Brain pericyte (primary cell): ENCODE results near the gene TEX22.

Experiments used
- DNase-seq: peaks from one replicate; pipeline ENCODE4 v3.0.0-alpha.2; 2012; ENCODE audit warnings: low read depth, low spot score

The TEX22 gene

GRCh38 chr14:105384041-105384557 lies 14.2 kb upstream of the TEX22 start:
- no peak for DNase-seq

- DNase-seq: no peak
Measured at GRCh38 chr14:105384605-105385321, 13.6 kb upstream of the TEX22 start.

GRCh38 chr14:105385322-105385637 lies 13.1 kb upstream of the TEX22 start:
- no peak for DNase-seq

GRCh38 chr14:105385698-105386365 lies 12.5 kb upstream of the TEX22 start:
- DNase-seq: no peak

- no peak for DNase-seq
Measured at GRCh38 chr14:105386581-105387529, 11.5 kb upstream of the TEX22 start.

GRCh38 chr14:105387530-105387922 lies 10.8 kb upstream of the TEX22 start:
- no peak for DNase-seq

- no peak for DNase-seq
Measured at GRCh38 chr14:105388110-105388951, 10.0 kb upstream of the TEX22 start.

GRCh38 chr14:105388976-105389375 lies 9.4 kb upstream of the TEX22 start:
- no peak for DNase-seq

GRCh38 chr14:105389534-105389933 lies 8.8 kb upstream of the TEX22 start:
- no peak for DNase-seq

GRCh38 chr14:105389976-105390848 lies 8.1 kb upstream of the TEX22 start:
- DNase-seq: no peak

GRCh38 chr14:105390849-105391500 lies 7.4 kb upstream of the TEX22 start:
- DNase-seq: no peak

GRCh38 chr14:105391541-105391940 lies 6.8 kb upstream of the TEX22 start:
- DNase-seq: no peak

- DNase-seq: no peak
Measured at GRCh38 chr14:105392131-105393090, 5.9 kb upstream of the TEX22 start.

GRCh38 chr14:105393151-105393550 lies 5.2 kb upstream of the TEX22 start:
- no peak for DNase-seq

- DNase-seq: no peak
Measured at GRCh38 chr14:105394714-105395537, 3.4 kb upstream of the TEX22 start.

- no peak for DNase-seq
Measured at GRCh38 chr14:105395538-105395854, 2.8 kb upstream of the TEX22 start.

- DNase-seq: no peak
Measured at GRCh38 chr14:105397350-105397931, 897 bp upstream of the TEX22 start.
